ENCODE results near the gene TBC1D14. TPM values are rescaled to one million over a fixed set of nuclear protein-coding genes. Genes with fewer than 3 reads are reported as not detected.

The TBC1D14 gene
- total RNA-seq, 4 donors from 2014 or later: 39.0 to 48.4 (median 43.7) TPM

DNA sequence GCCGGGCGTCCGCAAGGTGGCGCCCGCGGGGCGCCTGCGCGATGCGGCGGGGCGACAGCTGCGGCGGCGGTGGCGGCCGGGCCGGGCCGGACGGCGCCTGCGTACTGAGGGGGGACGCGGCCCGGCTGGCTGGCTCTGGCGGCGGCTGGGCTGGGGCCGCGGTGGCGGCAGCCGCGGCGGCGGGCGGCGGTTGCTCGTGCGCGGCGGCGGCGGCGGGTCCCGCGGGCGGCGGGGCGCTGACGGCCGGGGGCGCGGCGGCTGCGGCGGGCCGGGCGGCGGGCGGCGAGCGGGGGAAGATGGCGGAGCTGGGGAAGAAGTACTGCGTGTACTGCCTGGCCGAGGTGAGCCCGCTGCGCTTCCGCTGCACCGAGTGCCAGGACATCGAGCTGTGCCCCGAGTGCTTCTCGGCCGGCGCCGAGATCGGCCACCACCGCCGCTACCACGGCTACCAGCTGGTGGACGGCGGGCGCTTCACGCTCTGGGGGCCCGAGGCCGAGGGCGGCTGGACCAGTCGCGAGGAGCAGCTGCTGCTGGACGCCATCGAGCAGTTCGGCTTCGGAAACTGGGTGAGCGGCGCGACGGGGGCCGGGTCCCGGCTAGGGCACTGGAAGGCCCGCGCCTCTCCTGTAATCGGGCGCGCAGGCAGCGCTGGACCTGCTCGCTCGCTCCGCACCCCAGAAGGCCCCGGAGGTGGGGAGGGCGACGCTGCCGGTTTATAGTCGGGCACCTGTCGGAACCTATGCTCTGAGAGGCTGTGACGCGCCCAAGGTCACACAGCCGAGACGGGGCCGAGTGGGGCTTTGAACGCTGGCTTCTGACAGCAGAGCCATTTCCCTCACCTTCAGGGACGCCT is 133.9 kb downstream of the TBC1D14 start, which contains the start of gene TADA2B:
TADA2B (plus strand) TSS at position 89 of the 853 bp plus-strand sequence; CDS start at position 297, 208 bp downstream.
- TF ChIP-seq, protein P1, sequence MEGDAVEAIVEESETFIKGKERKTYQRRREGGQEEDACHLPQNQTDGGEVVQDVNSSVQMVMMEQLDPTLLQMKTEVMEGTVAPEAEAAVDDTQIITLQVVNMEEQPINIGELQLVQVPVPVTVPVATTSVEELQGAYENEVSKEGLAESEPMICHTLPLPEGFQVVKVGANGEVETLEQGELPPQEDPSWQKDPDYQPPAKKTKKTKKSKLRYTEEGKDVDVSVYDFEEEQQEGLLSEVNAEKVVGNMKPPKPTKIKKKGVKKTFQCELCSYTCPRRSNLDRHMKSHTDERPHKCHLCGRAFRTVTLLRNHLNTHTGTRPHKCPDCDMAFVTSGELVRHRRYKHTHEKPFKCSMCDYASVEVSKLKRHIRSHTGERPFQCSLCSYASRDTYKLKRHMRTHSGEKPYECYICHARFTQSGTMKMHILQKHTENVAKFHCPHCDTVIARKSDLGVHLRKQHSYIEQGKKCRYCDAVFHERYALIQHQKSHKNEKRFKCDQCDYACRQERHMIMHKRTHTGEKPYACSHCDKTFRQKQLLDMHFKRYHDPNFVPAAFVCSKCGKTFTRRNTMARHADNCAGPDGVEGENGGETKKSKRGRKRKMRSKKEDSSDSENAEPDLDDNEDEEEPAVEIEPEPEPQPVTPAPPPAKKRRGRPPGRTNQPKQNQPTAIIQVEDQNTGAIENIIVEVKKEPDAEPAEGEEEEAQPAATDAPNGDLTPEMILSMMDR (IDR thresholded peaks at IDR 0.05; ENCODE audit: low read depth): no peak

DNA sequence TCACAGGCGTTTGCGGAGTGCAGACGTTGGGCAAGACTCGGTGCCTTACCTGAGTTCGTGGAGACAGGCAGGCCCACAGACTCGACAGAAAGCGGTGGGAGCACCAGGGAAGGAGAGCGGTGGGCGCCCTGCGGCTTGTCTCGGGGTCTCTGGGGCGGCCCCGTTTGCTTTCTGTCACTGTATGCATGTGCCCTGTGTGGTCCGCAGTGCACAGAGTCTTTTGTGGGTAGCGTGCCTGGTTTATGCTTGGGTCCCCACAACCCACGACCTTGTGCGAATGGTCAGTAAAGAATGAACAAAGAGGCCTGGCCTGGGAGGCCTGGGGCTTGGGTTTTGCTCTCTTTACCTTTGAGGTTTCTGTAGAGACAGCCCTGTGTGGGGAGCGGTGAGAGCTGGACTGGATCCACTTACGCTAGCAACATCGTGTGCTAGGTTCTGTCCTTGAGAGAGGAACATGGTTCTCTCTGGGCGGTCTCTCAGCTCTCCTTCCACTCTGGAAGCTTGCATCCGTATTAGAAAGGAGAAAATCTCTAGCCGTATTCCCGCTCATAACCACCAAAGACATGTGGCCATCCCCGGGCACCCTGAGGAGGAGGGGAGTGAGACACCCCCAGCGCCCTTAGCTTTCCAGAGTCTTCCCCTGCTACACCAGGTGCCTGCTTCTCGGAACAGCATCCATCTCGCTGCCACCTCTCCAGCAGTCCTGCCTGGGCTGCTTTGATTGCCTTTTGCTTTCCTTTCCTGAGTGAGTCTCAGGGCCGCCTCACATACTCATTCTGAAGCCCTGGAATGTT is 134.7 kb downstream of the TBC1D14 start:
- TF ChIP-seq, protein P1 (IDR thresholded peaks at IDR 0.05; ENCODE audit: low read depth): no peak

DNA sequence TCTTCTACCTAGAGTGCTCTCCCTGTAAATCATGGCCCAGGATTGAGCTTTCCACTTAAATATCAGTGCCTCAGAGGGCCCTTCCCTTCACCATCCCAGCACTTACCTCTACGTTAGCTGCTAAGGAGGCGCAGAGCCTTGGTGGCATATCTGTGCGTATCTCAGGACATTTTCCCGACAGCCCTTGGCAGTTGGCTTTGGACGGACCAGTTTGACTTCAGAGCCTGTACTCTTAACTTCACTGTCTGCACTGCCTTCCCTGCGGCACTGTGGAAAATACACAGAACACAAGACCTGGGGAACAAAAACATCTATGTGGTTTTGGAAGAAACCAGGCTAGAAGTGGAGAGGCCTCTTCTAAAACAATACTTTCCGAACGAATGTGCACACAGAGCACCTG is 135.9 kb downstream of the TBC1D14 start:
- TF ChIP-seq, protein P1 (IDR thresholded peaks at IDR 0.05; ENCODE audit: low read depth): no peak

DNA sequence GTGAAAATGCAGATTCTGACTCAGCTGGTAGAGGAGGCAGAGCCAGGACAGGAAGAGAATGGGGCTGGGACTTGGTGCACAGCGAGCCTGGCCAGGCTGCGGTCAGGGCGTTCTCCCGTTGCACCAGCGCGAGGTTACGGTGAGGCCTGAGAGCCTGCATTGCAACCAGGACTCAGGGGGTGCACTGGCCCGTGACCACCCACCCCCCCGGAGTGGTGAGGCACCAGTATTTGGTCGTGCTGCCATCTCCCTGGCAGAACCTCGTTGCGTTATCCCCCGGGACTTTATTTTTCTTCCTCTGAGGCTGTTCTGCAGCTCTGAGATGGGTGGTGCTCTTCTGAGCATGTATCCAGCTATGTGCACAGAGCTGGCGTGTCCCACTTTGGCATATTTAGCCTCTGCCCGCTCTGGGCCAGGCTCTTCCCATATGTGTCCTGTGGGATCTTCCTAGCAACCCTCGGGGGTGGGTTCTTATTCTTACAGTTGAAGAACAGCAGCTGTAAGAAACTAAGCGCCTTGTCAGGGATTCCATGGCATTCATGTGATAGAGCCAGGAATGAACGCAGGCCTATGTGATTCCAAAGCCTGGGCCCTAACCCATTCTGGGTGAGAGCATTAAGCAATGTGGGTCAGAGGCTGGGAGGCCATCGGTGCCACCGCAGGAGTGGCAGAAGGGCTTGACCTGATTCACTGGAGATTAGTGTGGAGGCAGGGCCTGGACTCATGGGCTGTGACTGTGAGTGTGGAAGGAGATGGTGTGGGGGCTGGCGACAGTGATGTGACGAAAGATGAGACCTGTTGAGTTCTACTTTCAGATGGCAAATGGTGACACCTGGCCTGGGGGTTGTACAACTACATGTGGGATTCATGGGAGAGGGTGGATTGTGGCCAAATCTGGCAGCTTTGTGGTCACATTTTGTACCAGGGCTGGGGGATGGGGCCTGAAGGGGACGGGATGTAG is 136.6 kb downstream of the TBC1D14 start:
- TF ChIP-seq, protein P1 (IDR thresholded peaks at IDR 0.05; ENCODE audit: low read depth): no peak

DNA sequence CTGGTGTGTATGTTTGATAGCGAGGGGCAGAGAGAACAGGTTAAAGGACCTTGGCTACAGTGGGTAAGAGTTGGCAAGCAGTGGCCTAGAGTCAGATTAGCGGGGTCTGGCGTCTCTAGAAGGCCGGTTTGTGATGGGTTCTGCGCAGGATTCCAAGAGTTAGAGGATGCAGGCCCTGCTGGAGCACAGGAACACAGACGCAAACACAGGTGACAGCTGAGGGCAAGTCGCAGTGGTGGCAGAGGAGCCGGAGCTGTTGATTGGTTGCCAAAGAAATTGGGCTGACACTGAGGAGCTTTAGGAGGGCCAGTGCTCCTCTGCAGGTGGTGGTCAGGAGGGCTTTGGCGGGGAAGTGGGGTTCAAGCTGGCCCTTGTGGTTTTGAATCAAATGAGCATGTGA is 137.3 kb downstream of the TBC1D14 start:
- TF ChIP-seq, protein P1 (IDR thresholded peaks at IDR 0.05; ENCODE audit: low read depth): no peak

DNA sequence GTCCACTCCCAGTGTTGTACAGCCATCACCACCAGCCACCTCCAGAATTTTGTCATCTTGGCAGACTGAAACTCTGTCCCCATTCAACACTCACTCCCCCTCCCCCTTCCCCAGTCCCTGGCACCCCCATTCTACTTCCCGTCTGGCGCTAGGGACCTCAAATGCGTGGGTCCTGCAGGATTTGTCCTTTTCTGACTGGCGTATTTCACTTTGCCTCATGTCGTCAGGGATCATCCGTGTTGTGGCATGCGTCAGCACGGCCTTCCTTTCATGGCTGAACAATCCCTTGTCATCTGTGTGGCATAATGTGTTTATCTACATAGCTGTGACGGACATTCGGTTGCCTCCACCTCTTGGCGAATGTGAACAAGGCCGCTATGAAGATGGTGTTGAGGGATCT is 139.0 kb downstream of the TBC1D14 start:
- TF ChIP-seq, protein P1 (IDR thresholded peaks at IDR 0.05; ENCODE audit: low read depth): no peak

All from subcutaneous adipose tissue (tissue), 4 donors.